Measurements from ENCODE around the gene SLC22A17. TPM values are rescaled to one million over a fixed set of nuclear protein-coding genes. Genes with fewer than 3 reads are reported as not detected.

SLC22A17 gene
- total and polyA plus RNA-seq, 2 of the 8 experiments (the other 6 are each of a cell fraction or from before 2014, with no cell fraction given), result 43.0 to 49.0 TPM

- TF ChIP-seq CBX5 (IDR thresholded peaks at IDR 0.05; ENCODE audit: low read depth, low read length), result no peak
Measured at GRCh38 chr14:23344481-23344880, 8.2 kb downstream of the SLC22A17 start (continued).

Measured in H1 (cell line).